Measurements from ENCODE around the gene C5orf46. TPM values are rescaled to one million over a fixed set of nuclear protein-coding genes. Genes with fewer than 3 reads are reported as not detected.

Gene C5orf46
- total RNA-seq, 2 donors from 2014 or later = not detected

DNA sequence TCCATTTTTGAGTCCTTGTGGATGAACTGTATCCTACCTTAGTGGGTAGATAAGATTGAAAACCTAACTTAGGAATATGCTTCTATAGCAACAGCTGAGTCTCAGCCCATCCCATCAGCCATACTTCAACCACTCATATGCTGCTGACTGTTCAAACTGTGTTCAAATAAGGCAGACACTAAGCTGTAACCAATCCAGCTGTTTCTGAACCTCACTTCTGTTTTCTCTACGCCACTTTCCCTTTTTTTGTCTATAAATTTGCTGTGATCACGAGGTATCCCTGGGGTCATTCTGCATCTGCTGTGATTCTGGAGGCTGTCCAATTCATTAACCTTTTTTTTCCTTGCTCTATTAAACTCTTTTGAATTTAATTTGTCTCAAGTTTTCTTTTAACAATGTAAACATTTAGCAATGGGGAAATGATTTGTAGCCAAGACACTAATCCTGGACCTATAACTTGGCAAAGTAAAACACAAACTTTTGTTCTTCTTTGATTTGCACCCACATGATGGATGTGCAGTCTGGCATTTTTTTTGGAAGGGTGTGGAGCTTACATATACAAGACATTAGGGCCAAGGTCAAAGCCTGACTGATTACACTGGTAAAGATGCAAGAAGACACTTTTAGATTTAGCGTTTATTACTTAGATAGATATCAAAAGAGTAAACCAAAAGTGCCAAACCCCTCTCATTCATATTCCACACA is 42.7 kb downstream of the C5orf46 start:
- no peaks in the 10 kb centered on the region for H3K4me1 Mint-ChIP-seq (ENCODE audit: low read depth)
- ATAC-seq (replicated peaks in 1 of 2) = no peak
- H3K9me3 Mint-ChIP-seq = no peaks in the 10 kb centered on the region
- no peak overlapping the region for H3K4me3 Mint-ChIP-seq
- H3K36me3 Mint-ChIP-seq (ENCODE audit: insufficient read depth in 2 of 2) = no peaks in the 10 kb centered on the region
- no peak for DNase-seq
- H3K27me3 Mint-ChIP-seq (ENCODE audit: low read depth) = no peaks in the 10 kb centered on the region
- H3K27ac Mint-ChIP-seq = no peak overlapping the region

DNA sequence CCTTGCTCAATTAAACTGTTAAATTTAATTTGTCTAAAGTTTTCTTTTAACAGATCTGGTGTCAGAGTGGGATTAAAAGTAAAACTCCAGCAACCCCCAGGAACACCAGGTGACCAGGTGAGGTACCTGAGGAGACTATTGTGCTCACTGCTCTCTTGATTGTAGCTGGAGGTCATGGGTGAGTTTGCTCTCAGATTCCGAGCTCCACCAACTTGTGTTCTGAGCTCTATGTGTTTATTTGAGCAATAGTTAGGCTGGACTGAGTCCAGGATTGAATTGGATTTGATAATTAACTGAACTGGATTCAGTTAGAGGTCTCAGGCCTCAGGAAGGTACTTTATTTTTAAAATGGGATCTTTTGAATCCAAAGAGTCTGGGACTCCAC is 45.7 kb downstream of the C5orf46 start:
- DNase-seq (no peak), ATAC-seq (replicated peaks in 1 of 2) (no peak)
- Mint-ChIP-seq H3K27ac (no peak overlapping the region), H3K36me3 (ENCODE audit: insufficient read depth in 2 of 2) (no peaks in the 10 kb centered on the region), H3K27me3 (ENCODE audit: low read depth) (no peaks in the 10 kb centered on the region), H3K9me3 (no peaks in the 10 kb centered on the region), H3K4me1 (ENCODE audit: low read depth) (no peaks in the 10 kb centered on the region), H3K4me3 (no peak overlapping the region)

DNA sequence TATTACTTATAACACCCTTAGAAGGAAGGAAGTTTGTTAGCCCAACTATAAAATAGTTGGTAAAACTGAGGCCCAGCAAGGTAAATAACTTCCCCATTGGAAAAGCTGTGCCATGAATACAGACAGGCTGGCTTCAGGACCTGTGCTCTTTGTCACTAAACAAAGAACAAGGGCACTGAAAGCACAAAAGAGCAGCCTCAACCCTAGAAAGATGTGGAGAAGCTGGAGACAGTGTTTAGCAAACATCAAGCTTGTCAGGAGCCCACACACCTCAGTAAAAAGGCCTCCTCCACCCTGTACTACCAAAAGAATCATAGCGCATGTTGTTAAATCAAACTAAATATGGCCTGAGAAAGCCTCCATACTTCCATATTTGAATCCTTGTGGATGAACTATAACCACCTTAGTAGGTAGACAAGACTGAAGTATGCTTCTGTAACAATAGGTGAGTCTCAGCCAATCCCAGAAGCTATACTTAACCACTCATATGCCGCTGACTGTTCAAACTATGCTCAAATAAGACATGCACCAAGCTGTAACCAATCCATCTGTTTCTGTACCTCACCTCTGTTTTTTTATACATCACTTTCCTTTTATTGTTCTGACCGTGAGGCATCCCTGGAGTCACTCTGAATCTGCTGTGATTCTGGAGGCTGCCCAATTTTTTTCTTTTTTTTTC is 46.2 kb downstream of the C5orf46 start:
- H3K27me3 Mint-ChIP-seq (ENCODE audit: low read depth) = no peaks in the 10 kb centered on the region
- H3K4me3 Mint-ChIP-seq = no peak overlapping the region
- DNase-seq (no peak), ATAC-seq (replicated peaks in 1 of 2) (no peak)
- H3K27ac Mint-ChIP-seq = no peak overlapping the region
- H3K9me3 Mint-ChIP-seq = no peaks in the 10 kb centered on the region
- H3K4me1 Mint-ChIP-seq (ENCODE audit: low read depth) = no peaks in the 10 kb centered on the region
- no peaks in the 10 kb centered on the region for H3K36me3 Mint-ChIP-seq (ENCODE audit: insufficient read depth in 2 of 2)

DNA sequence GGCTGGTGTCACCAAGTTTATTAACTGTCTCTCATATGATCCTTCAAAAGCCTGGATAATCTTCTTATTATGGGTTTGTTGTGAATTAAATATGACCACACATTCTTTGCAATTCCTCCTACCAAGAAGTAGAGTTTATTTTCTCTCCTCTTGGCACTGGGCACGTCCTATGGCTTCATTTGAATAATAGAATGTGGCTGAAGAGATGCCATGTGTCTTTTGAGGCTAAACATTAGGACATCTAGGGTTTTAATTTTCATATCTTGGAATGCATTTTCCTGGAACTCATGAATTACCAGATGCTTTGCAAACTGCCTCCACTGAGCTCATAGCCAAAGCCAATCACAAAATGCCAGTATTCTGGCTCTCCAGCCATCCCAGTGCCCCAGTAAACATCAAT is 47.8 kb downstream of the C5orf46 start:
- Mint-ChIP-seq H3K27me3 (ENCODE audit: low read depth) (peaks cover 9% of the 10 kb centered on the region), H3K36me3 (ENCODE audit: insufficient read depth in 2 of 2) (no peaks in the 10 kb centered on the region), H3K4me3 (no peak overlapping the region), H3K4me1 (ENCODE audit: low read depth) (no peaks in the 10 kb centered on the region), H3K9me3 (no peaks in the 10 kb centered on the region), H3K27ac (no peak overlapping the region)
- ATAC-seq (replicated peaks in 1 of 2) (no peak), DNase-seq (no peak)

DNA sequence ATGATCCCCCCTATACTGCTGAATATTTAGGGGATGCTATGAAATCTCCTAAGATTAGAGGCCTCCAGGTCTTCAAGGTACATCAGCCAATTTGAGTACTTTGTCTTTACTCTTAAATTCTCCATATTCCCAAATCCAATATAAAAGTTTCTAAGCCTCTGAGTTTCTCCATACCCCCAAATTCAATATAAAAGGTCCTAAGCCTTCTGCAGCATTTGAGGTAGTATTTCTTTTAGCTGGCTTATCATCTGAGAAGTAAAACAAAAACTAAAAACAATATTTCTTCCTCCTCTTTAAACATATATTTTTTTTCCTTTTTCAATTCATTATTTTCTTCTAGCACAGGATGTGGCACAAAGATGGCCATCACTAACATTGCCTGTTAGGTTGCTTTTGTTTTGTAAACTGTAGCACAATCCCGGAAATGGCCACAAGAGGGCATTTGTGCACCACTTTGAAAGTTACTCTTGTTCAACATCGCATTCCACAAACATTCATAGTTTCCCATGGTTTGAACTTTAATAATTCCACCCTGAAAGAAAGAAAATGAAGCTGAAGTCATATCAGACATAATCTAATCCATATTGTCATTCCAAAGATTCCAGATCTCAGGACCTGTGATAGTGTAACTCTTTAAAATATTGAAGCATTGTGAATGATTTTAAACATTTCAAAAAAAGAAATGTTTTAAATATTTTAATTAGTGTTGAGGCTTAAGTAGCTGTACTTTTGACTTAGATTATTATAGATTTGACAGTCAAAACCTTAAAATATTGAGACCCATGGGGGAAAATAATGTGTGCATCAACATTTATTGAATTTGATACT is 48.8 kb downstream of the C5orf46 start:
- no peaks in the 10 kb centered on the region for H3K36me3 Mint-ChIP-seq (ENCODE audit: insufficient read depth in 2 of 2)
- ATAC-seq (replicated peaks in 1 of 2) = no peak
- no peak overlapping the region for H3K4me3 Mint-ChIP-seq
- H3K4me1 Mint-ChIP-seq (ENCODE audit: low read depth) = no peaks in the 10 kb centered on the region
- no peak overlapping the region for H3K27ac Mint-ChIP-seq
- peaks cover 18% of the 10 kb centered on the region for H3K27me3 Mint-ChIP-seq (ENCODE audit: low read depth)
- no peaks in the 10 kb centered on the region for H3K9me3 Mint-ChIP-seq
- peak; percentile 19 to 38 for DNase-seq

DNA sequence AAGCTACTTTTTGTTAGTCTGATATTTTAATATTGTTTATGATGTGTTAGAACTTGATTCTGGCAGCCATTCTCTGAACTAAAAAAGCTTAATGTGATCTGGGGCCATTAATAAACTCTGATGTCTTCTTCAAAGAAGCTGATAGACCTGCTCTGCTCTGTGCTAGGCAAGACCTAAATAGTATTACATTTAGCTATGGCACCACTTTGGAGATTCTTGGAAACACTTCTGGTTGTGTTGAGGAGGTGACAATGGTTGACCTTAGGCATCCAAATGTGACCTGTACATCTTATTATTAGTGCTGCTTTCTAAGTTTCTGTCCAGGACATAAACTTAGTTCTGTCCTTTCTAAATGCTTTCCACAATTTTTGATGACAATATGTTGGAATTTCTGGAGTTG is 49.5 kb downstream of the C5orf46 start:
- no peaks in the 10 kb centered on the region for H3K4me1 Mint-ChIP-seq (ENCODE audit: low read depth)
- H3K4me3 Mint-ChIP-seq = no peak overlapping the region
- no peak overlapping the region for H3K27ac Mint-ChIP-seq
- no peaks in the 10 kb centered on the region for H3K36me3 Mint-ChIP-seq (ENCODE audit: insufficient read depth in 2 of 2)
- no peaks in the 10 kb centered on the region for H3K9me3 Mint-ChIP-seq
- DNase-seq (no peak), ATAC-seq (replicated peaks in 1 of 2) (no peak)
- peaks cover 19% of the 10 kb centered on the region for H3K27me3 Mint-ChIP-seq (ENCODE audit: low read depth)

DNA sequence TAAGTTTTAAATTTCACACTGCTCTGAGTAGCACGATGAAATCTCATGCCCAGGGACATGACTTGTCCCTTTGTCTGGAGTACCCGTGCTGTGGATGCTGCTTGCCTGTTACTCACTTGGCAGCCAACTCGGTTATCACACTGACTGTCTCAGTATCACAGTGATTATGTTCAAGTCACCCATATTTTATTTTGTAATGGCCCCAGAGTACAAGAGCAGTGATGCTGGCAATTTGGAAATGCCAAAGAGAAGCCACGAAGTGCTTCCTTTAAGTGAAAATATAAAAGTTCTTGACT is 50.6 kb downstream of the C5orf46 start:
- H3K36me3 Mint-ChIP-seq (ENCODE audit: insufficient read depth in 2 of 2) = no peaks in the 10 kb centered on the region
- H3K27ac Mint-ChIP-seq = no peak overlapping the region
- H3K27me3 Mint-ChIP-seq (ENCODE audit: low read depth) = peaks cover 19% of the 10 kb centered on the region
- DNase-seq (no peak), ATAC-seq (replicated peaks in 1 of 2) (no peak)
- no peak overlapping the region for H3K4me3 Mint-ChIP-seq
- no peaks in the 10 kb centered on the region for H3K4me1 Mint-ChIP-seq (ENCODE audit: low read depth)
- H3K9me3 Mint-ChIP-seq = no peaks in the 10 kb centered on the region

DNA sequence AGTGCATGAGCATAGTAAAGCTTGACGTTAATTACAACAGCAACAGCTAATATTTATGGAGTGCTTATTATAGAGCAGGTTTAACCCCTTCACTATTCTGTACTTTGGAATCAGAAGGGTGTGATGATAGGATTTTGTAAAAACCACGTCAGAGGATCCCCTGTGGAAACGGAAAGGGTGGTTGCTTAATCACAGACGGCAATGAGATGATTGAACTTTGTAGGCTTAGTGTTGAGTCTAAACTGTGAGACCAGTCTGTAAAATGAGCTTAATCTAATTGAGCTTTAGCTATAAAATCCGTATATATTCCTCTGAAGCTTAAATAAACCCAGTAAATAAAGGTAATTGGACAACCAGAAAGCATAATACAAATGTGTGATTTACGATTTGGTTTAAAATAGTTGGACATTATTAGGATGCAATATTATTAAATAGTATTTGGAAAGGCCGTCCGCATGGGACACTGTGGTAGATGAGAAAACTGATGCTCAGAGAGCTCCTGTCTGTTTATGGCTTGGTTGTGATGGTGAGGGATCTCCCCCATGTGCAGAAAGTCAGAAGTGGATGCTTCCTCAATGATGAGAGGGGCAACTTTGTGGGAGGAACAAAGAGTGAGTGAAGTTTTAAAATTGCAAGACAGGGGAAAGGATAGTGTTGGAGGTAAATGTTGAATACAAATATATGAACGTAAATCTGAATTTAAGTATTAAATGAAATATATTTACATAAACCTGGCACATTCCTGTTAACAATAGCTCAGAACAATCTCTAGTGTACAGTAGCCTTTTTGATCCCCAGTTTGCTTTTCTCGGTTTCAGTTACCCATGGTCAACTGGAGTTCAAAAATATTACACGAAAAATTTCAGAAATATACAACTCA is 51.2 kb downstream of the C5orf46 start:
- H3K27me3 Mint-ChIP-seq (ENCODE audit: low read depth) = peaks cover 19% of the 10 kb centered on the region
- H3K27ac Mint-ChIP-seq = no peak overlapping the region
- H3K4me1 Mint-ChIP-seq (ENCODE audit: low read depth) = no peaks in the 10 kb centered on the region
- no peaks in the 10 kb centered on the region for H3K9me3 Mint-ChIP-seq
- H3K4me3 Mint-ChIP-seq = no peak overlapping the region
- no peak for DNase-seq
- H3K36me3 Mint-ChIP-seq (ENCODE audit: insufficient read depth in 2 of 2) = no peaks in the 10 kb centered on the region
- ATAC-seq (replicated peaks in 1 of 2) = no peak

DNA sequence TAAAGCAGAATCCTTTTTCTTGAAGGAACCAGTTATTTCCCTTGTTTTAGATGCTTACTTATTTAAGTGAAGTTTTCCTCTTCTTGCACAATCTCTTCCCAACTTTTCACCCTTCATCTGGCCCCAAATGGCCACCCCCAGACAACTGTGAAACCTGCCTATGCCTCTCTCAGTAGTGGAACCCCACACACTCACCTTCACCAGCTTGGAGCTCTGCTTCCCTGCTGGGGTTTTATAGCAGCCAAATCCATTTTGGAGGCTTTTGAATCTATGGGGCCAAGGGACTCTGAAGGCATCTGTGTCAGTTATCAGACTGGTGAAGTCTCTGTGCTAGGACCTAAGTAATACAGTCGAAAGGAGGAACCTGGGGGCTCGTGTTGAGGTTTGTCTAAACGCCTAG is 52.0 kb downstream of the C5orf46 start:
- no peak overlapping the region for H3K27ac Mint-ChIP-seq
- H3K4me1 Mint-ChIP-seq (ENCODE audit: low read depth) = no peaks in the 10 kb centered on the region
- no peak for DNase-seq
- no peaks in the 10 kb centered on the region for H3K9me3 Mint-ChIP-seq
- peaks cover 19% of the 10 kb centered on the region for H3K27me3 Mint-ChIP-seq (ENCODE audit: low read depth)
- no peaks in the 10 kb centered on the region for H3K36me3 Mint-ChIP-seq (ENCODE audit: insufficient read depth in 2 of 2)
- H3K4me3 Mint-ChIP-seq = no peak overlapping the region
- ATAC-seq (replicated peaks in 1 of 2) = no peak

DNA sequence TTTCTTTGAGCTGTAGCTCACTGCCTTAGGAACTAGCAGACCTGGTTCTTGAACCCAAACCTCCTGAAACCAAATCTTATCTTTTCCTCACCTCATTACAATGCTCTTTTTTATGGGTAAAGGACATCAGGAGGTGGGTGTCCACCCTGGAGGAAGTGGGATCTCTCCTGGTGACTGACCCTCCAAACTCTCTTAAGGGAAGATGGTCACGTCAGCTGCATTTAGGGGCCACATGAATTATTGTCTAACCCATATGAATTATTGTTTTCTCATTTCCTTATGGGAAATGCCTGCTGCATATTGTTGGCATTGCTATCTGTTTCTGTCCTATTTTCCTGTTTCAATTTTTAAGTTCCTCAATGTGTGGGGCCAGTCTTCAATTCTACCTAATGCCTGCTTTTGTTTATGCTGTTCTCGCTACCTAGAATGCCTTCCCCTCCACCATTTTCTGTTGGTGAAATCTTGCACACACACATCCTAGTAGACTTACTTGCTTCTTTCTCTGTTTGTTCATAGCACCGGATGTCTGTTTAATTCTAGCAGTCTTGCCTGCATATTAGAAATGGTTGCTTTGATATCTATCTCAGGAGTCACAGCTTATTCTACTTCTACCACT is 52.9 kb downstream of the C5orf46 start:
- Mint-ChIP-seq H3K27me3 (ENCODE audit: low read depth) (peaks cover 19% of the 10 kb centered on the region), H3K4me1 (ENCODE audit: low read depth) (no peaks in the 10 kb centered on the region), H3K9me3 (no peaks in the 10 kb centered on the region), H3K36me3 (ENCODE audit: insufficient read depth in 2 of 2) (no peaks in the 10 kb centered on the region), H3K27ac (no peak overlapping the region), H3K4me3 (no peak overlapping the region)
- no peak for DNase-seq
- no peak for ATAC-seq (replicated peaks in 1 of 2)

DNA sequence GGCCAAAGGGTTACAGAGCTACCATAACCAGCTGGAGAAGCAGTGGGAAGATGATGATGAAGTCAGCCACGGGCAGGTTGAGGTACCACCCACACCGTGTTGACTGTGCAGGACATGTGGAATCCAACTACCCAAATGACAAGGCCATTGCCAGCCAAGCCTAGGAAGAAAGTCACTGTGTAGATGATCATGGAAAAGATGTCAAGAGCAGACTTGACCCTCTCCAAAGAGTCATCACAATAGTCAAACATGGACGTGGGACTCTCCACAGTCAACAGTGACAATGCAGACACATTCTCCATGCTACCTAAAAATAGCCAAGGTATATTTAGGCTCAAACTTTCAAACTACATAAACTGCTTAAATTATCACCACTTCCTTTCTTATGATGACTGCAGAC is 54.0 kb downstream of the C5orf46 start:
- H3K9me3 Mint-ChIP-seq = no peaks in the 10 kb centered on the region
- ATAC-seq (replicated peaks in 1 of 2) (no peak), DNase-seq (no peak)
- no peaks in the 10 kb centered on the region for H3K36me3 Mint-ChIP-seq (ENCODE audit: insufficient read depth in 2 of 2)
- no peak overlapping the region for H3K27ac Mint-ChIP-seq
- H3K4me1 Mint-ChIP-seq (ENCODE audit: low read depth) = no peaks in the 10 kb centered on the region
- H3K4me3 Mint-ChIP-seq = no peak overlapping the region
- peaks cover 19% of the 10 kb centered on the region for H3K27me3 Mint-ChIP-seq (ENCODE audit: low read depth)

DNA sequence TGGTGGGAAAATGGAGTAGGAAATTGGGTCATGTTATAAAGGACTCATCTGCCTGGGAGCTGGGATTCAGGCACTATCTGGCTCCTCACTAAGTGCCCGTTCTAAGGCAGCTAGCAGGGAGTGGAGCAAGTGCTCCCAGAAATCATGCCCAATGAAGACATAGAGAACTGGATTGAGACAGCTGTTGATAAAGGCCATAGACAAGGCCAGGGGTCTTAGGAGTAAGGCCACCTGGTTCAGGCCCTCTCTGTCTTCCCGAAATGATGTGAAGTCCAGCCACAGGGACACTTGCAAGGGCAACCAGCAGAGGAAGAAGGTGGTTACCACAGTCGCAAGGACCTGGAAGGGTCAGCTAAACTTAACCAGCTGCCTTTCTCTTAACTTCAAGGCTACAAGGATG is 54.8 kb downstream of the C5orf46 start:
- no peak for DNase-seq
- H3K27ac Mint-ChIP-seq = no peak overlapping the region
- no peaks in the 10 kb centered on the region for H3K4me1 Mint-ChIP-seq (ENCODE audit: low read depth)
- no peak overlapping the region for H3K4me3 Mint-ChIP-seq
- ATAC-seq (replicated peaks in 1 of 2) = no peak
- H3K9me3 Mint-ChIP-seq = no peaks in the 10 kb centered on the region
- H3K36me3 Mint-ChIP-seq (ENCODE audit: insufficient read depth in 2 of 2) = no peaks in the 10 kb centered on the region
- H3K27me3 Mint-ChIP-seq (ENCODE audit: low read depth) = peaks cover 19% of the 10 kb centered on the region

All from activated T-cell treated with anti-CD3 and anti-CD28 coated beads, Interleukin-2, amount 50 U/mL, for 72 hours (primary cell).